ENCODE results near the gene PYGM.

- TF ChIP-seq CTCF (conservative IDR thresholded peaks at IDR 0.05; ENCODE audit: low read depth in 2 of 2) (no peak), REST (IDR thresholded peaks at IDR 0.05; ENCODE audit: unreplicated experiment) (no peak), EZH2 (IDR thresholded peaks at IDR 0.05; ENCODE audit: low read depth, unreplicated experiment) (no peak), POLR2AphosphoS5 (IDR thresholded peaks at IDR 0.05; ENCODE audit: low read depth) (no peak)
These were observed 56.7 kb downstream of the PYGM start for GRCh38 chr11:64703048-64703447.

Data from GM23338 (cell line).